Measurements from ENCODE around the gene KDM2A.
A peak's percentile ranks its signal among the peaks of the same experiment; 100 is the strongest.

Gene KDM2A

GRCh38 chr11:67275606-67276409 lies 156.7 kb downstream of the KDM2A start:
- no peak for DNase-seq

GRCh38 chr11:67276781-67277230 lies 157.7 kb downstream of the KDM2A start:
- peak; percentile 38 for DNase-seq

GRCh38 chr11:67277231-67277961 lies 158.3 kb downstream of the KDM2A start:
- peak; percentile 73 for DNase-seq

GRCh38 chr11:67278135-67278938 lies 159.3 kb downstream of the KDM2A start:
- no peak for DNase-seq

- DNase-seq = no peak
These were observed 160.0 kb downstream of the KDM2A start for GRCh38 chr11:67278939-67279588.

GRCh38 chr11:67279589-67280340 lies 160.7 kb downstream of the KDM2A start:
- no peak for DNase-seq

GRCh38 chr11:67280341-67280787 lies 161.3 kb downstream of the KDM2A start:
- no peak for DNase-seq

GRCh38 chr11:67280788-67281551 lies 161.9 kb downstream of the KDM2A start:
- no peak for DNase-seq

GRCh38 chr11:67281552-67282150 lies 162.6 kb downstream of the KDM2A start:
- DNase-seq = no peak

- no peak for DNase-seq
These were observed 163.3 kb downstream of the KDM2A start for GRCh38 chr11:67282155-67282875.

GRCh38 chr11:67282876-67283371 lies 163.9 kb downstream of the KDM2A start:
- no peak for DNase-seq

- DNase-seq = no peak
These were observed 164.5 kb downstream of the KDM2A start for GRCh38 chr11:67283481-67283963.

GRCh38 chr11:67284811-67285540 lies 165.9 kb downstream of the KDM2A start:
- DNase-seq = no peak

- no peak for DNase-seq
These were observed 166.8 kb downstream of the KDM2A start for GRCh38 chr11:67285541-67286498.

GRCh38 chr11:67286621-67287333 lies 167.7 kb downstream of the KDM2A start:
- DNase-seq = no peak

GRCh38 chr11:67287355-67288197 lies 168.5 kb downstream of the KDM2A start:
- DNase-seq = no peak

Measured in HCEC 1CT (cell line).